ENCODE data around the gene SEMA4A. TPM values are rescaled to one million over a fixed set of nuclear protein-coding genes. Genes with fewer than 3 reads are reported as not detected.
A peak's percentile ranks its signal among the peaks of the same experiment; 100 is the strongest.

SEMA4A gene
- total and polyA plus RNA-seq, 9 of the 15 experiments (the other 6 are each of a cell fraction or from before 2014, with no cell fraction given) = 0.04 to 1.7 (median 0.45) TPM

- TF ChIP-seq NR0B1 (IDR thresholded peaks at IDR 0.05; ENCODE audit: partially characterized antibody) (no peak), PYGO2 (tag; IDR thresholded peaks at IDR 0.05) (no peak; the same call in 1 of the 2 replicates), MEF2D (tag; conservative IDR thresholded peaks at IDR 0.05; ENCODE audit: low read depth) (no peak), SMAD3 (CRISPR knock-in tag; conservative IDR thresholded peaks at IDR 0.05) (0 out of 2 replicates have a peak, but pooled peaks have one; percentile 52), RFX1 (IDR thresholded peaks at IDR 0.05) (no peak), NFIX (CRISPR knock-in tag; IDR thresholded peaks at IDR 0.05; ENCODE audit: low read depth) (no peak), CREB3L1 (IDR thresholded peaks at IDR 0.05; ENCODE audit: borderline replicate concordance, low read depth) (peak; percentile 96), FUS (optimal IDR thresholded peaks at IDR 0.05; ENCODE audit: low read depth, low read length) (no peak), ZNF133 (CRISPR knock-in tag; IDR thresholded peaks at IDR 0.05) (no peak), ZNF311 (CRISPR knock-in tag; IDR thresholded peaks at IDR 0.05) (no peak), SP1 (CRISPR knock-in tag; IDR thresholded peaks at IDR 0.05) (peak; percentile 89), MYNN (IDR thresholded peaks at IDR 0.05) (no peak), MYNN (CRISPR knock-in tag; IDR thresholded peaks at IDR 0.05) (no peak), TCF7 (IDR thresholded peaks at IDR 0.05; ENCODE audit: borderline replicate concordance) (no peak), CEBPG (CRISPR knock-in tag; IDR thresholded peaks at IDR 0.05) (no peak), CEBPG (tag; conservative IDR thresholded peaks at IDR 0.05 in 1 of 2, IDR thresholded peaks at IDR 0.05 in 1 of 2) (no peak)
- TF ChIP-seq, protein P1, sequence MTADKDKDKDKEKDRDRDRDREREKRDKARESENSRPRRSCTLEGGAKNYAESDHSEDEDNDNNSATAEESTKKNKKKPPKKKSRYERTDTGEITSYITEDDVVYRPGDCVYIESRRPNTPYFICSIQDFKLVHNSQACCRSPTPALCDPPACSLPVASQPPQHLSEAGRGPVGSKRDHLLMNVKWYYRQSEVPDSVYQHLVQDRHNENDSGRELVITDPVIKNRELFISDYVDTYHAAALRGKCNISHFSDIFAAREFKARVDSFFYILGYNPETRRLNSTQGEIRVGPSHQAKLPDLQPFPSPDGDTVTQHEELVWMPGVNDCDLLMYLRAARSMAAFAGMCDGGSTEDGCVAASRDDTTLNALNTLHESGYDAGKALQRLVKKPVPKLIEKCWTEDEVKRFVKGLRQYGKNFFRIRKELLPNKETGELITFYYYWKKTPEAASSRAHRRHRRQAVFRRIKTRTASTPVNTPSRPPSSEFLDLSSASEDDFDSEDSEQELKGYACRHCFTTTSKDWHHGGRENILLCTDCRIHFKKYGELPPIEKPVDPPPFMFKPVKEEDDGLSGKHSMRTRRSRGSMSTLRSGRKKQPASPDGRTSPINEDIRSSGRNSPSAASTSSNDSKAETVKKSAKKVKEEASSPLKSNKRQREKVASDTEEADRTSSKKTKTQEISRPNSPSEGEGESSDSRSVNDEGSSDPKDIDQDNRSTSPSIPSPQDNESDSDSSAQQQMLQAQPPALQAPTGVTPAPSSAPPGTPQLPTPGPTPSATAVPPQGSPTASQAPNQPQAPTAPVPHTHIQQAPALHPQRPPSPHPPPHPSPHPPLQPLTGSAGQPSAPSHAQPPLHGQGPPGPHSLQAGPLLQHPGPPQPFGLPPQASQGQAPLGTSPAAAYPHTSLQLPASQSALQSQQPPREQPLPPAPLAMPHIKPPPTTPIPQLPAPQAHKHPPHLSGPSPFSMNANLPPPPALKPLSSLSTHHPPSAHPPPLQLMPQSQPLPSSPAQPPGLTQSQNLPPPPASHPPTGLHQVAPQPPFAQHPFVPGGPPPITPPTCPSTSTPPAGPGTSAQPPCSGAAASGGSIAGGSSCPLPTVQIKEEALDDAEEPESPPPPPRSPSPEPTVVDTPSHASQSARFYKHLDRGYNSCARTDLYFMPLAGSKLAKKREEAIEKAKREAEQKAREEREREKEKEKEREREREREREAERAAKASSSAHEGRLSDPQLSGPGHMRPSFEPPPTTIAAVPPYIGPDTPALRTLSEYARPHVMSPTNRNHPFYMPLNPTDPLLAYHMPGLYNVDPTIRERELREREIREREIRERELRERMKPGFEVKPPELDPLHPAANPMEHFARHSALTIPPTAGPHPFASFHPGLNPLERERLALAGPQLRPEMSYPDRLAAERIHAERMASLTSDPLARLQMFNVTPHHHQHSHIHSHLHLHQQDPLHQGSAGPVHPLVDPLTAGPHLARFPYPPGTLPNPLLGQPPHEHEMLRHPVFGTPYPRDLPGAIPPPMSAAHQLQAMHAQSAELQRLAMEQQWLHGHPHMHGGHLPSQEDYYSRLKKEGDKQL (CRISPR knock-in tag; IDR thresholded peaks at IDR 0.05; ENCODE audit: borderline replicate concordance) = no peak
- TF ChIP-seq, protein P2, sequence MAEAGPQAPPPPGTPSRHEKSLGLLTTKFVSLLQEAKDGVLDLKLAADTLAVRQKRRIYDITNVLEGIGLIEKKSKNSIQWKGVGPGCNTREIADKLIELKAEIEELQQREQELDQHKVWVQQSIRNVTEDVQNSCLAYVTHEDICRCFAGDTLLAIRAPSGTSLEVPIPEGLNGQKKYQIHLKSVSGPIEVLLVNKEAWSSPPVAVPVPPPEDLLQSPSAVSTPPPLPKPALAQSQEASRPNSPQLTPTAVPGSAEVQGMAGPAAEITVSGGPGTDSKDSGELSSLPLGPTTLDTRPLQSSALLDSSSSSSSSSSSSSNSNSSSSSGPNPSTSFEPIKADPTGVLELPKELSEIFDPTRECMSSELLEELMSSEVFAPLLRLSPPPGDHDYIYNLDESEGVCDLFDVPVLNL (CRISPR knock-in tag; IDR thresholded peaks at IDR 0.05; ENCODE audit: low read depth) = no peak
- TF ChIP-seq, protein P3, sequence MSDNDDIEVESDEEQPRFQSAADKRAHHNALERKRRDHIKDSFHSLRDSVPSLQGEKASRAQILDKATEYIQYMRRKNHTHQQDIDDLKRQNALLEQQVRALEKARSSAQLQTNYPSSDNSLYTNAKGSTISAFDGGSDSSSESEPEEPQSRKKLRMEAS (CRISPR knock-in tag; IDR thresholded peaks at IDR 0.05) = peak; percentile 69
These were observed 59.7 kb downstream of the SEMA4A start, which contains the start of gene PMF1 (continued) for GRCh38 chr1:156212833-156213643.
